ENCODE measurements around the gene RXFP2.
A peak's percentile ranks its signal among the peaks of the same experiment; 100 is the strongest.

The RXFP2 gene

DNA sequence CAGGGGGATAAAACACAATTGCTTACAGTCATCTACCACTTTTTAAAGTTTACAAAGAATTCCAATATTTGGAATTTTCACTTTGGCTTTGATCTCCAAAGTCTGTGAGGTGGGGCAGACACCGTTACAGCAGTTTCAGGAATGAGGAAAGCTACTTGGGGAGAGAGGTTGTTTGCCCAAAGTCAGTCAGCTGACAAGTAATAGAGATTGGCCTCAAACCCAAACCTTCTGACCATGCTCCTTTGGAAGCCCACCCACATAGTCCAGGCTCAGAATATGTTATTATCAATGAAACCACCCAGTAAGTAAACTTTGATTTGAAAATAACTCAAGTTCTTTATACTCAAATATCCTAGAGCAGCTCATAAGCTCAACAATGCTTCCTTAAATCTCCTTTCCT, 29.0 kb downstream of the RXFP2 start:
- no peak for DNase-seq (ENCODE audit: low read depth in 2 of 2)

- DNase-seq (ENCODE audit: low read depth in 2 of 2): no peak
These were observed 30.2 kb downstream of the RXFP2 start for GRCh38 chr13:31769575-31769974.

GRCh38 chr13:31772231-31772630, 32.9 kb downstream of the RXFP2 start:
- no peak for DNase-seq (ENCODE audit: low read depth in 2 of 2)

DNA sequence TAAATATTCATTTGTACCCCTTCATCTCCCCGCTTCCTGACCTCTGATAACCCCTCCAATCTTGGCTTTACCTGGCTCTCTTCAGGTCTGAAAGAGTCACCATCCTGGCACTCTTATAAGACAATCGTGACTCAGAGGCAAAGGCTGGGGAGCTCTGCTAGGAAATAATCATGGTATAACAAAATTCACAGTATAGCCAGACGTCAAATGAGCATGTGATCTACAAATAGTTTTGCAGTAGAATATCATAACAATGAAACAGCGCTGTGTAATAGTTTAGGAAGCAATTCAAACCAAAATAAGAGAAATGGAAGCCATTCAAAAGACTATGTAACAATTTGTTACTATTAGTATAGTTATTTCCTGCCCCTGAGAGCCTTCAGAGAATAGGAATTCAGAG, 34.2 kb downstream of the RXFP2 start:
- DNase-seq (ENCODE audit: low read depth in 2 of 2): no peak

DNA sequence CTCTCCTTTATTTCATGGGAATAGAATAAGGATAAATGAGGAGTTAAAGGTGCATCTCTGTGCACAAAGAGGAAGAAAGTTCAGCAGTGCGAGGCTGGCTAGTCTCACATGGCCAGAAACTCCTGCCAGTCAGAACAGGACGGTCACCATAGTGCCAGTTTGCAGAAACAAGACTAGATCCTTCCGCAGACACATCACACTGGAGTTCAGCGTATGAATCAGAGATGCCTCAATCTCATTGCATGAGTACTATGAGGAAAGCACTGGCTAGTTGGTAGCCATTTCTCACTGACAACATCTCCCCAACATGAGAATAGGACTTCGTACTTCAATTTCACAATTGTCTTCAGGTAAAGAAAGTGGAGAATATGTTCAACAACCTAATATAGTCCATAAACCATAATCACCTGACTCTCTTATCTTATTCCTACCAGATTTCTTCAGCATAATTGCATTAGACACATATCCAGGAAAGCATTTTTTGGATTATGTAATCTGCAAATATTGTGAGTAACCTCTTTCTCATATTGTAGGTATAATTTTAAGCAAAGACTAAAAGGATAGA, 34.9 kb downstream of the RXFP2 start:
- no peak for DNase-seq (ENCODE audit: low read depth in 2 of 2)

DNA sequence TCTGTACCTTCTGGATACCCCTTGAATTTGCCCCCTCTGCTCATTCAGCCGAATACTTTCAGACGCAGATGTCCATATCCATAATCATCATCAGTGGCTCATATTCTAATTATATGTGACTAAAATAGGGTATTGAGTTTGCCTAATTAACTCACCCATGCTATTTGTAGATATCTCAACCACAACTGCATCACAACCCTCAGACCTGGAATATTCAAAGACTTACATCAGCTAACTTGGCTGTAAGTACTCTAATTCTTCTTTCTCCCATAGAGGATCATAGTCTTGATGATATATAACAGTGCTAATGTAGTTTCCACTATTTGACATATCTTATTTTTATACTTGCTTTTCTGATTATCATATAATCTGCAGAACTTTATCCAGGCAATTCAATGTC, 35.8 kb downstream of the RXFP2 start:
- DNase-seq (ENCODE audit: low read depth in 2 of 2): no peak

DNA sequence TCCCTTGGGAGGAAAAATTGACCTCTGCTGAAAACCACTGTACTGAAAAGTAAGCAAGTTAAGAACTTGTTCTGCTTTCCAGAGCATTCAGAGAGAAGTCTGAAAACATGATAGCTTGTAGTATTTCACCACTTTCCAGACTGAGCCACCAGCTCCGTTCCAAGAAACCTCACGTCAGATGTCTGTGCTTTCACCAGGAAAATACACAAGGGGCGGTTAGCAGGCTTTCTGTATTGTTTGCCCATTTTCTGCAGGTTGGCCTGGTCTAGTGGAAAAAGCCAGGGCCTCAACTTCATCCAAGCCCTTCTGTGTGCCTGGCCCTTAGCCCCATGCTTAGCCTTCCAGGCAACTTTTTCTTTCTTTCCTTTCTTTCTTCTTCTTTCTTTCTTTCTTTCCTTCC, 36.4 kb downstream of the RXFP2 start:
- no peak for DNase-seq (ENCODE audit: low read depth in 2 of 2)

- no peak for DNase-seq (ENCODE audit: low read depth in 2 of 2)
These were observed 41.7 kb downstream of the RXFP2 start for GRCh38 chr13:31781064-31781463.

- DNase-seq (ENCODE audit: low read depth in 2 of 2): no peak
These were observed 46.7 kb downstream of the RXFP2 start for GRCh38 chr13:31786011-31786410.

GRCh38 chr13:31790992-31791391, 51.7 kb downstream of the RXFP2 start:
- DNase-seq (ENCODE audit: low read depth in 2 of 2): no peak

- DNase-seq (ENCODE audit: low read depth in 2 of 2): no peak
These were observed 53.9 kb downstream of the RXFP2 start for GRCh38 chr13:31793246-31793645.

DNA sequence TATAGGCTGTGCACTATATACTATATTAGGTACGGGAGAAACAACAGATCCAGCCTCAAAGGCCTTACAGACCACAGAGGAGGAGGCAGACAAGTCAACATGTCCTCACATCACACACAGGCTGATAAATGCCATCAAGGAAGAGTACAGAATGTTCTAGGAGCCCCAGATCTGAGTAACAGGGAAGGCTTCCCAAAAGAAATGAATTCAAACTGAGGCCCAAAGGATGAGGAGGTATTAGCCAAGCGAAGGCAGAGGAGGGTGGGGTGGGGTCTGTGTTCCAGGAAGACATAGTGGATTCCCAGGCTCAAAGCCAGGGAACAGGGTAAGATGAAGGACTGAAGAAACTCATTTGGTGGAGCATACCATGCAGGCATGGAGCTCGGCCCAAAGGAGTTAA, 55.1 kb downstream of the RXFP2 start:
- no peak for DNase-seq (ENCODE audit: low read depth in 2 of 2)

GRCh38 chr13:31797154-31797775, 57.9 kb downstream of the RXFP2 start:
- no peak for DNase-seq (ENCODE audit: low read depth in 2 of 2)

DNA sequence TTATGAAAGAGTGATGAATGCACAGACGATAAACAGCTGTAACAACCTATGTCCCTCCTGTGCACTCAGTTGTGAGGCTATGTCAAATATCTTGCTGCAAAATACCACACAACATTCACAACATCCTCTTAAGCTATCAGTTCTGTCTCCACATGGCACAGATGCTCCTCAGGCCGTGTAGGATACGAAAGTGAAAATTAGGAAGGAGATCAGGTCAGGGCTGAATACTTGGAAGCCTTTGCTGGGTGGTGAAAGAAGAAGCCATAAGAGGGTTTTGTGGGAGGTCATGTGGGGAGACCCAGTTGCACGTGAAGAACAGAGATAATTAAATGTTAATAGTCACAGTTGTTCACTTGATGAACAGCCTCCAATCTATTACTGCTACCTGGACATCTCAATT, 58.9 kb downstream of the RXFP2 start:
- DNase-seq (ENCODE audit: low read depth in 2 of 2): no peak

- no peak for DNase-seq (ENCODE audit: low read depth in 2 of 2)
These were observed 61.8 kb downstream of the RXFP2 start for GRCh38 chr13:31801088-31801487.

GRCh38 chr13:31803311-31803710, 64.0 kb downstream of the RXFP2 start:
- DNase-seq (ENCODE audit: low read depth in 2 of 2): no peak

DNA sequence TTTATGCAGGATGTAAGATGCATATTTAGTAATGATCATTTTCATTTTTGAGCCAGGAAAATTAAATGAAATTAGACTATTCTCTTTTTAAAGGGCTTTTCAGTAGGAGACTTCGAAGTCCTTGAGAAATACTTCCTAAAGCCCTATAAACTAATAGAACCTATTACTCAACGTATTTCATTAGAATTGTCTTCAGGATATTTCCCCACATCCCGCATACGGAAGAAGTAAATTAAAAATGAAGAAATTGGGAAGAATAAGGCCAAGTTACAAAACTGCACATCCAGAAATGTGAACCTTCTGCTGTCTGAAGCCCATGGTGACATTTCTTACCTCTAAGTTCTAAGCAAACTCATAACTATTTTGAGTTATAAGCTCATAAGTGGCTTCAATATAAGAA, 66.5 kb downstream of the RXFP2 start:
- DNase-seq (ENCODE audit: low read depth in 2 of 2): no peak

DNA sequence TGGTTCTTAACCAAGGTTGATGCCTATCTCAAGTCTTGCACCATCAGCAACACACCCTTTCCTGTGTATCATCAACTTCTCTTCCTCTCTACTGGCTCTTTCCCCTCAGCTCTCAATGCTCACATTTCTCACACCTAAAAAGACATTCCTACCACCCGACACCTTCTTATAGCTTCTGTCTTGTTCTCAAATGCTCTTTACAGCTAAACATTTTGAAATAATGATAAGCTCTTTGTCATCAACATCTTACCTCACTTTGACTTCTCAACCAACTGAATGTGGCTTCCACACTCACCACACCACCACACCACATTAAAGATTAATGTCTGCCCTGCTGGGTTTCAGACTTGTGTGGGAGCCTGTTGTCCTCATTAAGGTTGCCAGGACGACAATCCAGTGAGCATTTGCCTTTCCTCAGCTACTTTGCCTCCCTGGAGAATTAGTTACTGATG, 67.8 kb downstream of the RXFP2 start:
- DNase-seq (ENCODE audit: low read depth in 2 of 2): peak in 1 of 2 donors; percentile 8

DNA sequence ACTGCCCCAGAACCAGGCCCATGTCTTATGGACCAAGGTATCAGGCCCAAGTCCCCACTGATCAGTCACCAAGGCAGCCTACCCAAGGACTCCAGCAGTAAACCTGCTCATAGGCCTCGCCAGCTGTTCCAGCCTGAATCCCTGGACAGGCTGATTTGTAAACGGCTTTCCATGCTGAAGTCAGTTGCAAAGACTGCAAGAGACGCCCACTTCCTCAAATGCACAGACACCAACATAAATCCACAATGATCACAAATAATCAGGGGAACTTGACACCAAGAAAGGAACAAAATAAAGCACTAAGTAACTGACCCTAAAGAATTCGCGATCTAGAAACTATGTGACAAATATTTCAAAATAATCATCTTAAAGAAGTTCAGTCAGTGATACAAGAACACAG, 75.2 kb downstream of the RXFP2 start:
- DNase-seq (ENCODE audit: low read depth in 2 of 2): no peak

DNA sequence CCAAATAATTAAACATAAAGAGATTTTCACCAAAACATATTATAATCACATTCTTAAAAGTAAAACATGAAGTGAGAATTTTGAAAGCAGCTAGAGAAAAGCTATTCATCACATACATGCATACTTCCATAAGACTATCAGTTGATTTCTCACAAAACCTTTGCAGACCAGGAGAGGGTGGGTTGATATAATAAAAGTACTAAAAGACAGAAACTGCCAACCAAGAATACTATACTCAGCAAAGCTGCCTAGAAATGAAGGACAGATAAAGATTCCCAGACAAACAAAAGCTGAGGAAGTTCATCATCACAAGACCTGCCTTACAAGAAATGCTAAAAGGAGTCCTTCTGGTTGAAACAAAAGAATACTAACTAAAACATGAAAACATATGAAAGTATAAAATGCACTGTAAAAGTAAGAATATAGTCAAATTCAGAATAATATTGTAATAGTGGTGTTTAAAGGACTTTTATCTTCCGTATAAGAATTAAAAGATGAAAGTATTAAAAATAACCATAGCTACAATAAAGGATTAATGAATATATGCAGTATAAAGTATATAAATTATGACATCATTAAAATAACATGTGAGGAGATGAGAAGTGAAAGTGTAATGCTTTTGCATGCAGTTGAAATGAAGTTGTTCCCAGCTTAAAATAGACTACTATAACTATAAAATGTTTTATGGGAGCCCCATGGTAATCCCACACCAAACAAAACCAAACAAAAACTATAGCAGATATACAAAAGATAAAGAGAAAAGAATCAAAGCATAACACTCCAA, 76.2 kb downstream of the RXFP2 start:
- DNase-seq (ENCODE audit: low read depth in 2 of 2): no peak

- DNase-seq (ENCODE audit: low read depth in 2 of 2): no peak
These were observed 78.9 kb downstream of the RXFP2 start for GRCh38 chr13:31818236-31818635.

DNA sequence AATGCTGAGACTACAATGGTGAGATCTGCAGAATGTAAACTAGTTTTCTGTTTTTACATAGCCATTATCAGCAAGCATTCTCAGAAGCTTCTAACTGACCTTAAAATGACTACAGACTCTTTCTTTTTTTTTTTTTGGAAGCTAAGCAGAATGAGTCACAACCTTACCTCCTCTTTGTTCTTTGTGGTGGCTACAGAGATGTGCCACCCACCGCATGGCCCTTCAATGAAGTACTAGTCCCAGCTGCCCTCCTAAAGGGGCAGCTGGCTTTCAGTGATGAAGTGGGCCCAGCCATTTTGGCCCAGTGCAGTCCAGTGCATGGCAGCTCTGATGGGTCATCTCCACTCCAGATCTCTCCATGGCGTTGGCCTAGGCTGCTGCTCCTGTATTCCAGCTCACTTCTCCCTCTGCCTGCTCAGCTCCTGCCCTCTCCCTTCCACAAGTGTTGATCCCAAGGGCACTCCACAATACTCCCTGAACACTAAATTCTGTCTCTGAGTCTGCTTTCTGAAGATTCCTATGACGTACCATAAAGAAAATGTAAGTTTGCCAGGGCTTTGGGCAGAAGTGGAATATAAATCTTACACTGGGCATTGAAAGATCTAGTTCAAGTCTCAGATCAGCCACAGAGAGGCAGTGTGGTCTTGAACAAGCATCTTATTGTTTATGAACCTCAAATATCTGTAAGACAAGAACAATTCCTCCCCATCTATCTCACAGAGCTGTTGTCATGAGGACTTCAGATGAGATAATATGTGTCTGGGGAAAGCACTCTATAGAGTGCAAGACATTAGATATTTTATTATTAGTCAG, 85.6 kb downstream of the RXFP2 start:
- no peak for DNase-seq (ENCODE audit: low read depth in 2 of 2)
